Inflammatory macrophage (primary cell): ENCODE measurements around the gene PLP2.

ENCODE experiments used
- DNase-seq, 2 donors: peaks; one replicate each; pipeline ENCODE4 v3.0.0-alpha.2; 2020 to 2022

The PLP2 gene

GRCh38 chrX:49186125-49187027, 14.7 kb downstream of the PLP2 start, which contains the start of gene PRICKLE3:
Gene PRICKLE3 (minus strand): TSS chrX:49186373. CDS start chrX:49186297, 76 bp downstream.
- DNase-seq = peak; percentile 56 to 77

- DNase-seq = no peak
Measured at GRCh38 chrX:49187028-49187394, 15.3 kb downstream of the PLP2 start.

GRCh38 chrX:49187526-49187925, 15.8 kb downstream of the PLP2 start:
- no peak for DNase-seq

- no peak for DNase-seq
Measured at GRCh38 chrX:49188468-49189076, 16.9 kb downstream of the PLP2 start.

- no peak for DNase-seq
Measured at GRCh38 chrX:49189606-49190005, 17.9 kb downstream of the PLP2 start.

GRCh38 chrX:49190821-49191573, 19.3 kb downstream of the PLP2 start:
- peak; percentile 97 for DNase-seq

- no peak for DNase-seq
Measured at GRCh38 chrX:49191574-49192011, 19.9 kb downstream of the PLP2 start.

GRCh38 chrX:49192722-49193328, 21.1 kb downstream of the PLP2 start:
- peak in 1 of 2 donors; percentile 8 for DNase-seq

GRCh38 chrX:49193542-49193964, 21.9 kb downstream of the PLP2 start:
- no peak for DNase-seq

GRCh38 chrX:49197543-49198087, 25.9 kb downstream of the PLP2 start:
- no peak for DNase-seq

GRCh38 chrX:49198540-49199314, 27.0 kb downstream of the PLP2 start:
- DNase-seq = no peak

- no peak for DNase-seq
Measured at GRCh38 chrX:49199315-49199595, 27.6 kb downstream of the PLP2 start.

- peak; percentile 73 to 87 for DNase-seq
Measured at GRCh38 chrX:49199906-49200771, 28.4 kb downstream of the PLP2 start, which contains the start of gene SYP. Gene SYP (minus strand): TSS chrX:49200193. CDS start chrX:49200186, 7 bp downstream.

GRCh38 chrX:49202022-49202421, 30.3 kb downstream of the PLP2 start:
- no peak for DNase-seq

- DNase-seq = no peak
Measured at GRCh38 chrX:49203536-49203935, 31.8 kb downstream of the PLP2 start.

- DNase-seq = no peak
Measured at GRCh38 chrX:49204017-49204416, 32.3 kb downstream of the PLP2 start.

- DNase-seq = no peak
Measured at GRCh38 chrX:49204709-49205108, 33.0 kb downstream of the PLP2 start.

- DNase-seq = no peak
Measured at GRCh38 chrX:49205443-49205842, 33.7 kb downstream of the PLP2 start.

GRCh38 chrX:49206543-49206942, 34.8 kb downstream of the PLP2 start:
- no peak for DNase-seq

GRCh38 chrX:49208399-49208798, 36.7 kb downstream of the PLP2 start:
- DNase-seq = no peak
